Bronchial epithelial cell (primary cell): ENCODE measurements around the gene USH2A. TPM values are rescaled to one million over a fixed set of nuclear protein-coding genes. Genes with fewer than 3 reads are reported as not detected.

Experiments used
- DNase-seq: peaks from one replicate; pipeline ENCODE4 v3.0.0-alpha.2; 2010; ENCODE audit warnings: low read depth
- FAIRE-seq: peaks from 2 replicates; lab custom pipeline; 2011; peaks lifted over from hg19 to GRCh38; lab: Jason Lieb, UNC
- H3K27me3 ChIP-seq: 2 replicates; pipeline ENCODE4 v1.5.1; 2011; ENCODE audit warnings: low read length; ENCODE audit not compliant: control insufficient read depth, insufficient read depth
- H3K36me3 ChIP-seq: 2 replicates; pipeline ENCODE4 v1.5.1; 2011; ENCODE audit warnings: low read length; ENCODE audit not compliant: control insufficient read depth, insufficient read depth
- H3K4me3 ChIP-seq: 2 replicates; pipeline ENCODE4 v1.5.1; 2011; ENCODE audit warnings: mild to moderate bottlenecking, low read depth, low read length, control low read depth
- CTCF ChIP-seq: IDR thresholded peaks from 2 replicates; pipeline ENCODE4 v1.5.1; 2011; ENCODE audit warnings: mild to moderate bottlenecking, moderate library complexity, low read length, control low read depth, inconsistent platforms; ENCODE audit not compliant: insufficient read depth, severe bottlenecking
- total RNA-seq: library from RNA; depleted of rRNA; stranded (reverse); fragments of >200 nt; gene quantifications from 2 replicates; pipeline ENCODE4 v1.2.1, GENCODE V29; 2014

The USH2A gene
- total RNA-seq, 1 donor from 2014 or later, result not detected

GRCh38 chr1:216285052-216285451 is 138.2 kb downstream of the USH2A start:
- Histone ChIP-seq H3K4me3 (no peak overlapping the region), H3K27me3 (no peaks in the 10 kb centered on the region), H3K36me3 (no peaks in the 10 kb centered on the region)
- DNase-seq (no peak), FAIRE-seq (no peak)
- no peak for TF ChIP-seq CTCF

DNA sequence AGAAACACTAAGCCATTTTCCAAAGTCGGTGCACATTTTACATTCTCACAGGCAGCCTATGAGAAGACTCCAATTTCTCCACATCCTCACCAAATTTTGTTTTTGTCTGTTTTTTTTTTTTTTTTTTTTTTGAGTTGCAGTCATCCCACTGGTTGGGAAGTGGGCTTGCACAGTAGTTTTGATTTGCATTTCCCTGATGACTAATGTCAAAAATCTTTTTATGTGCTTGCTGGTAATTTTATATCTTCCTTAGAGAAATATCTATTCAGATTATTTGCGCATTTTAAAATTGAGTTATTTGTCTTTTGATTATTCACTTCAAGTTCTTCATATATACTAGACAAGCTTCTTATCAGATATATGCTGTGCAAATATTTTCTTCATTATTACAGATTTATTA is 141.5 kb downstream of the USH2A start:
- Histone ChIP-seq H3K36me3 (no peaks in the 10 kb centered on the region), H3K27me3 (no peaks in the 10 kb centered on the region), H3K4me3 (no peak overlapping the region)
- FAIRE-seq (no peak), DNase-seq (no peak)
- TF ChIP-seq CTCF, result no peak

DNA sequence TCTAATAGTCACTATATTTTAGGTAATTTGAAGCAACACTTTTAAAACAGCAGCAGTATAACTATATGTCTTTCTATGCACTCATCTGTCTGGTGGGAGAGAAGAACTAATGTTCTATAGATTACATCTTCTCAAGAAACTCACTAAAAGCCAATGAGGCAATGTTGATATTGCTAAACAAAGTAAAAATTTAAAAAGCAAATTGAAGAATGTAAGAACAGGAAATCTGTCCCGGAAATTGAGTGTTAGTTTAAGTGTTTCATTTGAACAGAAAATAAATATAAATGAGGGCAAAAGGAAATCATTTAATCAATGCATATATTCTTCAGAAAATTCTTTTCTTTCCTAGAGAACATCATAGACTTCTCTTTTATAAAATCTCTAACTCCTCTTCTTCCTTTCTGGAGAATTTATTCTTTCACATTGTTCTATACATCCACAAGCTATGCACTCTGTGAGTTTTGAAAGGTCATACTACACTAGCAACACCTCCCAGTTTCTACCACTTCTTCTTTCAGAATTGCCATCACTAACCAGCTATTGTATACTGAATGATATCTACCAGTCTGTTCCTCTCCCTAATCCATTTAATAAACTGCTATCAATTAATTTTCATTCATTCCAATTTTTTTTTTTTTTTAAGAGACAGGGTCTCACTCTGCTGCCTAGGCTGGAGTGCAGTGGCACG is 153.0 kb downstream of the USH2A start:
- no peaks in the 10 kb centered on the region for H3K36me3 ChIP-seq
- FAIRE-seq (no peak), DNase-seq (no peak)
- H3K4me3 ChIP-seq, result no peak overlapping the region
- H3K27me3 ChIP-seq, result no peaks in the 10 kb centered on the region
- TF ChIP-seq CTCF, result no peak

GRCh38 chr1:216261631-216262030 is 161.6 kb downstream of the USH2A start:
- no peak for TF ChIP-seq CTCF
- DNase-seq, result peak; percentile 62
- no peaks in the 10 kb centered on the region for H3K36me3 ChIP-seq
- no peaks in the 10 kb centered on the region for H3K27me3 ChIP-seq
- no peak overlapping the region for H3K4me3 ChIP-seq
- FAIRE-seq, result peak; percentile 60

DNA sequence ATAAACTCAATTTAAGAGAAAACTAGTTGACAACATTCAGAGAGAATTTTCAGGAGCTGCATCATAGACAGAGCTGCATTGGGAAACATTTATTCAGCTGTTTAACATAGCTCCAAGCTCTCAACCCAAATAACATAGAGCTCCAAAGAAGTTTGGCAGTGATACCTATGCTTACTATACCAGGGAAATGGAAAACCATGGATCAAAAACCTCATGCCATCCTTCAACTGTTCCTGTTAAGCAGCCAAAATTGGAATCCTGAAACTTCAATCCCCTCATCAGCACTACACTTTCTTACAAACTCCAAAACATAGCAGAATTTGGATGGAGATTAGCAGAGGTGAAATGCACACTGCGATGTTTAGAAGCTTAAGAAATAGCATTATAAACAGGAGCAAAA is 164.4 kb downstream of the USH2A start:
- no peak for TF ChIP-seq CTCF
- H3K36me3 ChIP-seq, result no peaks in the 10 kb centered on the region
- FAIRE-seq (no peak), DNase-seq (no peak)
- no peaks in the 10 kb centered on the region for H3K27me3 ChIP-seq
- H3K4me3 ChIP-seq, result no peak overlapping the region

DNA sequence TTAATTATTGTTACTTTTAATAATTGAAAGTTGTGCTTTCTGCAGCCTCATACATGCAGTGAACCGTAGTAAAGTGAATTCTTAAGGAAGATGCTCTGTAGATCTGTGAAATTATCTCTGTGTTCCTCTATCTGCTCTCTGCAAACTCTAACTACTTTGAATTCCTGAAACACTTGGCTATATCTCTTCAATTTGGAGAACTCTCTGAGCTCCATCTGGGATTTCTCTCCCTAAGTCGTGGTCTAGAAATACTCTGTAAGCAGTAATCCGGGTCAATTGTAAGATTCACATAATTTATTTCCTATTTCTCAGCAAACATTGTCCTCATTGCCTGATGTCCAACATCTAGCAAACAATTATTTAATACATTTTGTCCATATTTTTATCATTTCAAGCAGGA is 164.9 kb downstream of the USH2A start:
- no peaks in the 10 kb centered on the region for H3K36me3 ChIP-seq
- no peaks in the 10 kb centered on the region for H3K27me3 ChIP-seq
- DNase-seq (no peak), FAIRE-seq (no peak)
- no peak overlapping the region for H3K4me3 ChIP-seq
- TF ChIP-seq CTCF, result no peak
